GM21390 (cell line): ENCODE measurements around the gene GLT6D1.
"Not testable (repeated sequence)": the region's sequence is repeated elsewhere in the genome, so short reads cannot be mapped to it uniquely, and the experiment has no call there.

Experiments
- ATAC-seq: cut with Tn5 transposase; IDR thresholded peaks from one replicate; pipeline ENCODE4 v1.9.1; 2021; ENCODE audit not compliant: unreplicated experiment

Gene GLT6D1

GRCh38 chr9:135665795-135666189 lies 26.5 kb upstream of the GLT6D1 start:
- no peak for ATAC-seq

- ATAC-seq, result no peak
Measured at GRCh38 chr9:135664801-135665794, 25.8 kb upstream of the GLT6D1 start.

GRCh38 chr9:135664266-135664665 lies 24.9 kb upstream of the GLT6D1 start:
- ATAC-seq, result no peak

- ATAC-seq, result no peak
Measured at GRCh38 chr9:135663857-135664256, 24.5 kb upstream of the GLT6D1 start.

- ATAC-seq, result no peak
Measured at GRCh38 chr9:135663451-135663770, 24.1 kb upstream of the GLT6D1 start.

- no peak for ATAC-seq
Measured at GRCh38 chr9:135662758-135663450, 23.6 kb upstream of the GLT6D1 start, which contains the start of gene LCN9. Gene LCN9, plus strand, starts transcription at chr9:135663309. Its CDS starts 13 bp downstream, at chr9:135663322.

DNA sequence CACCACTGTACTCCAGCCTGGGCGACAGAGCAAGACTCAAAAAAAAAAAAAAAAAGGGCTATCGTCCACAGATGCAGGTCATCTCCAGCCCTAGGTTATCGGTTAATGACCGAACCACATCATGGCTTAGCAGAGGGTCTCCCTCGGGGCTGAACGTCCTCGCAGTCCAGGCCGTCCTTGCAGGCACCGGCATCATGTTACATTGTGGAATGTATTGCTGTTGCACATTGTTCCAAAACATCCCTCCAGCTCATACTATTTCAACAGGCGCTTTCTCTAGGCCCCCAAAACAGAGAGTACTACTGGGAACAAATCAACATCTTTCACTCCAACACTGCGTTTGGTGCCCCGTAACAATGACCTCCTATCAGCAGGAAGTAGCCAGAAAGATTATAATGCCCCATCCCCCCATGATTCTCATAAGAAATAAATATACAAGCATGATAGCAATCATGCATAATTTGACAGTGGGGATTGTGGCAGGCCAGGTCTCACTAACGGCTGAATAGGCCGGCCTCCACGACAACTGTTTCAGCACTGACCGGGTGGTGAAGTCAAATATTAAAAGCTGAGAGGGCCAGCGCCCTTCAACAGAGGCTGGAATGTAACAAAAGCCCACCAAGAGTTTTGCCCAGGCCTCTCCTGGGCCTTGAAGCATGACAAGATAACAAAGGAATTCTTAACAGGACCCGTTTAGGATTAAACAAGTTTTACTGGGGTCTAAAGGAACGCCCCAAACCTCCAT lies 22.6 kb upstream of the GLT6D1 start:
- no peak for ATAC-seq

DNA sequence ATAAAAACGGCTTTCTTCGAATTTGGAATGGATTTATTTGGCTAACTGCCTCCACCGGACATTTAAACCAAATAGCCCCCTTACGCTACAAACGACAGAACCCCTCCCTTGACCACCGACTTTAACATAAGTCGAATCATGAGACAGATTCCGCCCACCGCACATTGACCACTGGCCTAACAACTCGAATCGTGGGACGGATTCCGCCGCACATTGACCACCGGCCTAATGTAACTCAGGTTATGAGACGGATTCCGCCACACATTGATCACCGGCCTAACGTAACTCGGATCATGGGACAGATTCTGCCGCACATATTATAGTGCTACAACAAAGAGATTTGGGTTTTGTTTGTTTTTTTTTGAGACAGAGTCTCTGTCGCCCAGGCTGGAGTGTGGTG lies 21.1 kb upstream of the GLT6D1 start:
- ATAC-seq, result no peak

DNA sequence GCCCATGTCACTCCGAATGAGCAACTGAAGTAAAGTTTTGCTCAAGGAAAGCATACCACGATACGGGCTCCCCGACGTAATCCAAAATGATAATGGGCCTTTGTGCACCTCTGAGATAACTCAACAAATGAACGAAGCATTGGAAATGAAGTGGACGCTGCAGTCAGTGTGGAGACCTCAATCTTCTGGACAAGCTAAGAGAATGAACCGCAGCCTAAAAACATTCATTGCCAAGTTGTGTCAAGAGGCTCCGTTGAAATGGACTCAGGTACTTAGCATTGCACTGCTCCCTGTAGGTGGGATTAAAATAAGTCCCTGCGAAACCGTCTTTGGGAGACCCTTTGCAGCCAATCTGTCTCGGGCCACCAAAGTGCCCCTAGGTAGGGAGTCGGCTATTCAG lies 19.9 kb upstream of the GLT6D1 start:
- no peak for ATAC-seq

DNA sequence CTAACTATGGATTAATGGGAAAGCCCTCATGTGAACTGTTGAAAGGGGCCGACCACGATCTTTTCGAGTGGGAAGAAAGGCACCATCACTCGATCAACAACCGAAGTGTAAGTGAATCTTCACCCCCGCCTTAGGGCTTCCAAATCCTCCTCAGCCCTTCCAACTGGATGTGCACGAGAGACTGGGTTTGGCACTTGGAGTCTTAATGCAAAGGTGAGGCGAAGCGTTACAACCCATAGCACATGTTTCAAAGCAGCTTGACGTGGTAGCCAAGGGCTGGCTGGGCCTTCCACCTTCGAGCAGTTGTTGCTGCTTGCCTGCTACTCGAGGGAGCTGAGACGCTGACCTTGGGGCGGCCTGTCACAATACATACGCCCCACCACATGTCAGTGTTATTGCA lies 18.1 kb upstream of the GLT6D1 start:
- ATAC-seq, result no peak

DNA sequence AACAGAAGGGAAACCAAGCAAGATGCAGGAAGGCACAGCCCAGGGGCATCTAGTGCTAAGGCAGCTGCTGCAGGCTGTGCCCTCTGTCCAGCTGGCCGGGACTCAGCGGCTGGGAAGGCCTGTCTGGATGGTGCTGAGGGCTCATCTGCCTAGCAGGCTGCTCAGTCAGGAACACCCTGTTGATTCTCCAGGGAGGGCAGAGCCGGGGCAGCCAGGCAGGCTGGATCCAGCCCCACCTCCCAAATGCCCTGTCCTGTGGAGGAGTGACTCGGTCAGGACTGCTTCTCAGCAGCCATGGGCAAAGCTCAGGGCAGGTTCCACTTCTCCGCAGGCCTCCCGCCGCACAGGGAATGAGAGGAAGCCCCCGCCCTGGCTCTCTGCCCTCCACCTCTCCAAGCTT lies 16.0 kb upstream of the GLT6D1 start:
- ATAC-seq, result no peak

DNA sequence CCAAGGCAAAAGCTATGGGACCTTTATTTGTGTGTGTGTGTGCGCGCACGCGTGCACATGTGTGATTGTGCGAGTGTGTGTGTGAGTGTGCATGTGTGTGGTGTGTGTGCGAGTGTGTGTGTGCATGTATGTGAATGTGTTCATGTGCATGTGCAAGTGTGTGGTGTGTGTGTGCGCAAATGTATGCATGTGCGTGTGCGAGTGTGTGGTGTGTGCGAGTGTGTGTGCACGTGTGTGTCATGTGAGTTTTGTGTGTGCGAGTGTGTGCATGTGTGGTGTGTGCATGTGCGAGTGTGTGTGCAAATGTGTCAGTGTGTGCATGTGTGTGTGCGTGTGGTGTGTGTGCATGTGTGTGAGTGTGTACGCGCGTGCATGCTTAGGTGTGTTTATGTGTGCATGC lies 11.1 kb upstream of the GLT6D1 start:
- ATAC-seq, result no peak

DNA sequence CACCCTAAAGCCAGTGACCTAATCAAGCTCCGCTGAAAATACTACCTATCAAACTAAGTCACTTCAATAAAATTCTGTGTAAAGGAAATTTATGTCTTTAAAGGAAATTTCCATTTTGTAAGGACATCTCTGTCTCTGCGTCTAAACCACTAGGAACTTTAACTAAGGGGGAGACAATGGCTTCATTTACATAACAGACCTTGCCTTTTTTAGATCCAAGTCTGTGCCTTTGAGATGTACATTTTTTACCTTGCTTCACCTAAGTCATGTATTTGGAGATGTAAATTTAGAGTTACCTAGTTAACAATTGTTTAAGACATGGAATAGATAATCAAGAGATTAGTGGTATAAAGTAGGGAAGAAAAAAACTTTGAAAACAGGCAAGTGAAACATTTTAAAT lies 10.2 kb upstream of the GLT6D1 start:
- no peak for ATAC-seq

- no peak for ATAC-seq
Measured at GRCh38 chr9:135648494-135649410, 9.4 kb upstream of the GLT6D1 start.

DNA sequence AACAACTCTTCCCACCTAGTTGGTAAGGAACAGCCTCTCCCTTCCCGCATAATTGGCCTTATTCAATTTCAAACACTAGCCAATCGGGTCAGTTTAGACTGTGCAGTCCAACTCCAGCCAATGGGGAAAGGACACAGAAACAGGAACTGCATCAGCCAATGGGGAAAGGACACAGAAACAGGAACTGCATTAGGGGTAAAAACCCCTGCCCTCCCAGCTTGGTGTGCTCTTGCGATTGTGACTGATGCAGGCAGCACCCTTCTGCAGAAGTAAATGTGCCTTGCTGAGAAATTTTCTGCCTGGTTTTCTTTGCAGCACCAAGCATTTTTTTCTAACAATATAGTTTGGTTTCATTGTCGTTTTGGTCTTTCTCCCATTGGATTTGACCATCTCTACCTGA lies 8.5 kb upstream of the GLT6D1 start:
- ATAC-seq, result no peak

- ATAC-seq, result no peak
Measured at GRCh38 chr9:135644631-135645218, 5.4 kb upstream of the GLT6D1 start.

DNA sequence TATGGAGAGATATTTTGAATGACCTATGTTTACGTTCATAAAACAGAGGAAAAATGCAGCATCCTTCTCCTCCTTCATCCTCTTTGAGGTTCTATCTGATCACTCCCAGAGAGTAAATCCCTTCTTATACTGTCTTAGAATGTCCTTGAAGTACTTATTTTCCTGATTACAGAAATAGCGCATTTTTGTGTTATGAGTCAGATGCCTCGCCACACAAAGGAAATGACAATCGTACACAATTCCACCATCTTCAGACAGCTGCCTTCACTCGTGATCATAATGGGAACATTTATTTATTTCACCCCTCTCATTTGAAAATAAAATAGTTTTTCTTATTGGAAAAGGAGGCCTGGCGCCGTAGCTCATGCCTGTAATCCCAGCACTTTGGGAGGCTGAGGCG lies 2.4 kb upstream of the GLT6D1 start:
- no peak for ATAC-seq

DNA sequence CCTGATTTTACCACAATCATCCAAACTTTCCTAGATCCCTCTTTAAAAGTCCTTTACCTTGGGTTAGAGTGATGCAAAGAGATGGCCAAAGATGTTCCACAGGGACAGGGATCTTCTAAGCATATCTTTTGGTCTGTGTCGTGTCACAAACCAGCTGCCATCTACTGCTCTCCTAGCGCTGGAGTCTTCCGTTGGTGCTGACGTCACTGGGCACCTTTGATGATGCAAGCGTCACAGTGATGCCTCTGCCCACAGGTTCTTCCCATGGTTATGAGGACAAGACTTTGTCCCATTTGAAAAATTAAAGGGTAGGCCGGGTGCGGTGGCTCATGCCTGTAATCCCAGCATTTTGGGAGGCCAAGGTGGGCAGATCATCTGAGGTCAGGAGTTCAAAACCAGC lies 1.7 kb upstream of the GLT6D1 start:
- no peak for ATAC-seq

- ATAC-seq, result not testable (repeated sequence)
Measured at GRCh38 chr9:135636930-135637530, 2.3 kb downstream of the GLT6D1 start.

- ATAC-seq, result no peak
Measured at GRCh38 chr9:135632841-135633240, 6.5 kb downstream of the GLT6D1 start.
